GM18507 (cell line): ENCODE results near the gene MEI4.

ENCODE experiments used
- DNase-seq: peaks from one replicate; pipeline ENCODE4 v3.0.0; 2011; ENCODE audit warnings: low read depth; ENCODE audit not compliant: insufficient read length; ENCODE audit errors: extremely low spot score
- FAIRE-seq: peaks from 2 replicates; lab custom pipeline; 2011; peaks lifted over from hg19 to GRCh38; lab: Jason Lieb, UNC

MEI4 gene

GRCh38 chr6:77883851-77884250 is 231.0 kb downstream of the MEI4 start:
- FAIRE-seq (no peak), DNase-seq (no peak)

- FAIRE-seq = no peak
- DNase-seq = no peak
These were observed 240.6 kb downstream of the MEI4 start for GRCh38 chr6:77893391-77893790.

- FAIRE-seq (no peak), DNase-seq (no peak)
These were observed 253.2 kb downstream of the MEI4 start for GRCh38 chr6:77906070-77906469.

GRCh38 chr6:77910826-77911225 is 258.0 kb downstream of the MEI4 start:
- DNase-seq = no peak
- no peak for FAIRE-seq

- FAIRE-seq (no peak), DNase-seq (no peak)
These were observed 273.4 kb downstream of the MEI4 start for GRCh38 chr6:77926198-77926751.

GRCh38 chr6:77930382-77930781 is 277.5 kb downstream of the MEI4 start:
- DNase-seq (no peak), FAIRE-seq (no peak)

- FAIRE-seq = no peak
- no peak for DNase-seq
These were observed 278.1 kb downstream of the MEI4 start for GRCh38 chr6:77930952-77931351.

- FAIRE-seq = no peak
These were observed 309.2 kb downstream of the MEI4 start for GRCh38 chr6:77962070-77962469.

GRCh38 chr6:77965449-77965848 is 312.6 kb downstream of the MEI4 start:
- DNase-seq = no peak
- no peak for FAIRE-seq

More at GRCh38 chr6:77962070-77962469, 309.2 kb downstream of the MEI4 start:
- no peak for DNase-seq

- DNase-seq = no peak
- no peak for FAIRE-seq
These were observed 319.5 kb downstream of the MEI4 start for GRCh38 chr6:77972334-77972733.
